GM08714 (cell line): ENCODE results near the gene PSME4.
"Not testable (repeated sequence)": the region's sequence is repeated elsewhere in the genome, so short reads cannot be mapped to it uniquely, and the experiment has no call there.

Source experiments
- H3K4me3 ChIP-seq: fragments of 200-500 bp; sonication (Bioruptor generic); 2 replicates; pipeline ENCODE4 v1.5.1; 2014; ENCODE audit warnings: mild to moderate bottlenecking, low read length, inconsistent platforms
- ZNF274 ChIP-seq: IDR thresholded peaks from 2 replicates; pipeline ENCODE4 v1.6.1; 2012; ENCODE audit warnings: mild to moderate bottlenecking, low read depth, low read length

PSME4 gene

GRCh38 chr2:53848062-53848461 lies 122.7 kb downstream of the PSME4 start:
- TF ChIP-seq ZNF274, result no peak

GRCh38 chr2:53843595-53843994 lies 127.2 kb downstream of the PSME4 start:
- TF ChIP-seq ZNF274, result no peak

More at GRCh38 chr2:53848062-53848461, 122.7 kb downstream of the PSME4 start:
- H3K4me3 ChIP-seq, result no peak overlapping the region

GRCh38 chr2:53842891-53843290 lies 127.9 kb downstream of the PSME4 start:
- TF ChIP-seq ZNF274, result no peak
- no peak overlapping the region for H3K4me3 ChIP-seq

More at GRCh38 chr2:53843595-53843994, 127.2 kb downstream of the PSME4 start:
- H3K4me3 ChIP-seq, result no peak overlapping the region

DNA sequence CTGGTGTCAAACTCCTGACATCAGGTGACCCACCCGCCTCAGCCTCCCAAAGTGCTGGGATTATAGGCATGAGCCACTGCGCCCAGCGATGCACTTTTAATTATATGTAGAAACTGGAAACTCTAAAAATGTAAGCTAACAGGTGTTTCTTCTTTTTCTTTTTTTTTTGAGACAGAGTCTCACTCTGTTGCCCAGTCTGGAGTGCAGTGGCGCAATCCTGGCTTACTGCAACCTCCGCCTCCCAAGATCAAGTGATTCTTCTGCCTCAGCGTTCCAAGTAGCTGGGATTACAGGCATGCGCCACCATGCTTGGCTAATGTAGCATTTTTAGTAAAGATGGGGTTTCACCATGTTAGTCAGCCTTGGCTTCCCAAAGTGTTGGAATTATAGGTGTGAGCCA lies 129.1 kb downstream of the PSME4 start:
- not testable (repeated sequence) for H3K4me3 ChIP-seq

DNA sequence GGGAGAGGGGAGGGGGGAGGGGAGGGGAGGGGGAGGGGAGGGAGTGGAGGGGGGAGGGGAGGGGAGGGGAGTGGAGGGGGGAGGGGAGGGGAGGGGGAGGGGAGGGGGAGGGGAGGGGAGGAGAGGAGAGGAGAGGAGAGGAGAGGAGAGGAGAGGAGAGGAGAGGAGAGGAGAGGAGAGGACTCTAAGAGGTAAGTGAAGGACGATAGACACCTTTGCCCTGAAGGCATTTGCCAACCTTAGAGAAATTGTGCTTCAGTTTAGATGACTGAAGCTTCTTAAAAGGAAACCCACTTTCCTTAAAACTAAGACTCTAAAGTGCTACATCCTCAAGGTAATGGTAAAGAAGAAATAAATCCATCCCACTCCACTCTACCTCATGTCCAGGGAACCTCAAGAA lies 130.2 kb downstream of the PSME4 start:
- H3K4me3 ChIP-seq, result no peak overlapping the region
- TF ChIP-seq ZNF274, result no peak

- H3K4me3 ChIP-seq, result not testable (repeated sequence)
Measured at GRCh38 chr2:53829980-53830290, 140.9 kb downstream of the PSME4 start.

GRCh38 chr2:53829273-53829979 lies 141.4 kb downstream of the PSME4 start:
- H3K4me3 ChIP-seq, result no peak overlapping the region
- TF ChIP-seq ZNF274, result no peak

- H3K4me3 ChIP-seq, result no peak overlapping the region
- TF ChIP-seq ZNF274, result no peak
Measured at GRCh38 chr2:53828331-53828730, 142.5 kb downstream of the PSME4 start.

DNA sequence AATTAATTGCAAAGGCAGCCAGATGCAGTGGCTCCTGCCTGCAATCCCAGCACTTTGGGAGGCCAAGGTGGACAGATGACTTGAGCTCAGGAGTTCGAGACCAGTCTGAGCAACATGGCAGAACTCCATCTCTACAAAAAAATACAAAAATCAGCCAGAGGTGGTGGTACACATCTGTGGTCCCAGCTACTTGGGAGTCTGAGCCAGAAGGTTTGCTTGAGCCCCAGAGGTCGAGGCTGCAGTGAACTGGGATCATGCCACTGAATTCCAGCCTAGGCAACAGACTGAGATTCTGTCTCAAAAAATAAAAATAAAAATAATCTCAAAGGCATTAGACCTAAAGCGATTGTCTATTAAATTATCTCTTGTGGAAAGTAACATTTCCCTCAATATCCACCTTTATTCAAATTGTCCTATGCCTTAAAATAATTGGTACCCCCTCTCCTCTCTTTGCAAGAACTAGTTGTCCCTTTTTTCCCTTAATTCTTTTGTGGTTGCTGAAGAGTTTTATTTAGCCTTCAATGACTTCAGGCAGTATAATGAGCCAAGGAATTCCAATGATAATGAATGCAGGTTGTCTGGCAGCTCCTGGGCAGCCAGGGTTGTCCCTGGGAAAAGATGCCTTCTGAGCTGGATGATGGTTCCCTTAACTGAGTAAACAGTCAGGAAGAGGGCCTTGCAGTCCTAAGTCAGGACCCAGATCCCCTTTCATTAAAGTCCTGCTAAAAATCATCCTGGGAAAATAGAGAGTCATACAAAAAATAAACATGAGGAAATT lies 143.2 kb downstream of the PSME4 start:
- no peak overlapping the region for H3K4me3 ChIP-seq
- TF ChIP-seq ZNF274, result no peak

DNA sequence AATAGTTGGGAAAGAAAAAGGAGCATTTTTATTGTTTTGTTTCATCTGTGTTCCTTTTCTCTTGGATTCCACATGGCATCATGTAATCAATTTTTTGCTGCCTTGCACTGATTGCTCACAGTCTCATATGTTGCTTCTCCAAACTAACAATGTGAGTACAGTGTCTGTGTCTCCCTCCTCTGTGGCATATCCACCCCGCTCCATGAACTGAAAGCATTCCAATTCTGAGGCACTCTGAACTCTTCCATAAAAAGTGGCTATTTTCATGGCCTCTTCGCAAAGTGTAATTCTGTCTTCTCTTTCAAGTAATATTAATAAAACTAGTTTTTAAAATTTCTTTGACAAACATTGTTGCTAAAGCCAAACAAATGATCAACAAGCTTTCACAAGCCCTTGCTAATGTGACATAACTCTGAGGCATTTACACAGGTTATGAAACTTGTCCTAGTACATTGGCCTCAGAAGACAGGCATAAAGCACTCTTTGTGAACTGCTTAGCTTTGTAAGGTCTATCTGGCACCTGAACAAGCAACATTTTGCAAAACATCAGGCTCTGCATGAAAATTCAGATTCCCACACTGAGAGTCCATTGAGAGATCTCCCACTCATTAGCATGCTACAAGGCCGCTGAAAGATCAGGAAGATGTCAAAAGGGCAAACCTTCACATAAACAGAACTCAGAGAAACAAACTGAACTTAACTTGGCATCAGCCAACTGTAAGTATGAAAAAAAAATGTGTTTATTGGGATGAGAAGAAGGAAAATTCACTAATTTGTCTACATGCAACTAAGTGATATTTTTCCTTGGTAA lies 144.0 kb downstream of the PSME4 start:
- no peak for TF ChIP-seq ZNF274
- H3K4me3 ChIP-seq, result no peak overlapping the region

GRCh38 chr2:53826030-53826410 lies 144.8 kb downstream of the PSME4 start:
- TF ChIP-seq ZNF274, result no peak
- no peak overlapping the region for H3K4me3 ChIP-seq

GRCh38 chr2:53823639-53824038 lies 147.2 kb downstream of the PSME4 start:
- not testable (repeated sequence) for H3K4me3 ChIP-seq

DNA sequence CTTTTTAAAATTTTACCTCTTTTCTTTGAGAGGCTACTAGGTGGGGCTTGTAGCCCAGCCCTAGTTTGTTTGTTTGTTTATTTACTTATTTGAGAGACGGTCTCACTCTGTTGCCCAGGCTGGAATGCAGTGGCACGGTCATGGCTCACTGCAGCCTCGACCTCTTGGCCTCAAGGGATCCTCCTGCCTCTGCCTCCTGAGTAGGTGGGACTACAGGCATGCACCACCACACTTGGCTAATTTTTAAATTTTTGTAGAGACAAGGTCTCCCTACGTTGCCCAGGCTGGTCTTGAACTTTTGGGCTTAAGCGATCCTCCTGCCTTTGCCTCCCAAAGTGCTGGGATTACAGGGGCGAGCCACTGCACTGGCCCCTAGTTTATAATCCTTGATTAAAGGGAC lies 149.0 kb downstream of the PSME4 start:
- no peak overlapping the region for H3K4me3 ChIP-seq
- TF ChIP-seq ZNF274, result no peak

- H3K4me3 ChIP-seq, result no peak overlapping the region
- TF ChIP-seq ZNF274, result no peak
Measured at GRCh38 chr2:53820711-53821110, 150.1 kb downstream of the PSME4 start.

GRCh38 chr2:53820048-53820447 lies 150.7 kb downstream of the PSME4 start:
- no peak for TF ChIP-seq ZNF274
- no peak overlapping the region for H3K4me3 ChIP-seq
